ENCODE data around the gene ANKS1B.

Gene ANKS1B

GRCh38 chr12:99910342-99910741 lies 74.4 kb downstream of the ANKS1B start:
- no peak overlapping the region for H3K27ac ChIP-seq
- no peak for TF ChIP-seq CTCF (conservative IDR thresholded peaks at IDR 0.05)

GRCh38 chr12:99906786-99907579 lies 77.8 kb downstream of the ANKS1B start:
- TF ChIP-seq CTCF (conservative IDR thresholded peaks at IDR 0.05), result no peak
- H3K27ac ChIP-seq, result no peak overlapping the region

GRCh38 chr12:99901181-99901580 lies 83.6 kb downstream of the ANKS1B start:
- TF ChIP-seq CTCF (conservative IDR thresholded peaks at IDR 0.05), result no peak
- H3K27ac ChIP-seq, result no peak overlapping the region

GRCh38 chr12:99898645-99899044 lies 86.1 kb downstream of the ANKS1B start:
- TF ChIP-seq CTCF (conservative IDR thresholded peaks at IDR 0.05), result no peak
- no peak overlapping the region for H3K27ac ChIP-seq

GRCh38 chr12:99879439-99879838 lies 105.3 kb downstream of the ANKS1B start:
- no peak for TF ChIP-seq CTCF (conservative IDR thresholded peaks at IDR 0.05)
- no peak overlapping the region for H3K27ac ChIP-seq

- no peak for TF ChIP-seq CTCF (conservative IDR thresholded peaks at IDR 0.05)
- no peak overlapping the region for H3K27ac ChIP-seq
Observed at GRCh38 chr12:99875081-99875480, 109.7 kb downstream of the ANKS1B start.

- no peak overlapping the region for H3K27ac ChIP-seq
Observed at GRCh38 chr12:99870085-99870484, 114.7 kb downstream of the ANKS1B start.

More at GRCh38 chr12:99870085-99870484, 114.7 kb downstream of the ANKS1B start:
- no peak for TF ChIP-seq CTCF (conservative IDR thresholded peaks at IDR 0.05)

Data from VCaP (cell line).